OCI-LY1 (cell line): Measurements from ENCODE around the gene ABR.

Experiments
- EZH2 ChIP-seq: fragments of 200-600 bp; sonication (generic), shearing (Covaris generic); IDR thresholded peaks from 2 replicates; pipeline ENCODE4 v1.8.0; 2017; ENCODE audit warnings: borderline replicate concordance, mixed run types, mild to moderate bottlenecking, antibody characterized with exemption, low read length, moderate library complexity, mixed read lengths
- TF ChIP-seq, protein P1 (sequence below): fragments of 200-600 bp; sonication (generic), shearing (Covaris generic); IDR thresholded peaks from 2 replicates; pipeline ENCODE4 v1.5.1; 2017; ENCODE audit warnings: mild to moderate bottlenecking, antibody characterized with exemption, low read length, moderate library complexity, mixed read lengths

DNA sequence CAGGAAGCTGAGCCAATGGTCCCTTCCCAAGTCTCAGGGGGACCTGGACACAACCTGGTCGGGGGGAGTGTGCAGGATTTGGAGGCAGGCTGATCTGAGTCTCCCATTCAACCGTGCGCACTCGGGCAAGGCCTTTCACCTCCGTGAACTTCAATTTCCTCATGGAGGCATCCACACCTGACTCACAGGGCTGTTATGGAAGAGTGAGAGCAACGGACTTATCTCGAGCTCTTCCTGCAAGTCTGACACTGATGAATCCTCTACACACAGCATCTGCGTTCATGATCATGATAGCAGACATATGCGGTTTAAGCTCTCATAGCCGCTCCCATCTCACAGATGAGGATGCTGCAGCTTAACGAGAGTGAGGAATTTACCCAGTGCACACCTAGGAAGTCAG is 161.2 kb downstream of the ABR start:
- TF ChIP-seq, protein P1, sequence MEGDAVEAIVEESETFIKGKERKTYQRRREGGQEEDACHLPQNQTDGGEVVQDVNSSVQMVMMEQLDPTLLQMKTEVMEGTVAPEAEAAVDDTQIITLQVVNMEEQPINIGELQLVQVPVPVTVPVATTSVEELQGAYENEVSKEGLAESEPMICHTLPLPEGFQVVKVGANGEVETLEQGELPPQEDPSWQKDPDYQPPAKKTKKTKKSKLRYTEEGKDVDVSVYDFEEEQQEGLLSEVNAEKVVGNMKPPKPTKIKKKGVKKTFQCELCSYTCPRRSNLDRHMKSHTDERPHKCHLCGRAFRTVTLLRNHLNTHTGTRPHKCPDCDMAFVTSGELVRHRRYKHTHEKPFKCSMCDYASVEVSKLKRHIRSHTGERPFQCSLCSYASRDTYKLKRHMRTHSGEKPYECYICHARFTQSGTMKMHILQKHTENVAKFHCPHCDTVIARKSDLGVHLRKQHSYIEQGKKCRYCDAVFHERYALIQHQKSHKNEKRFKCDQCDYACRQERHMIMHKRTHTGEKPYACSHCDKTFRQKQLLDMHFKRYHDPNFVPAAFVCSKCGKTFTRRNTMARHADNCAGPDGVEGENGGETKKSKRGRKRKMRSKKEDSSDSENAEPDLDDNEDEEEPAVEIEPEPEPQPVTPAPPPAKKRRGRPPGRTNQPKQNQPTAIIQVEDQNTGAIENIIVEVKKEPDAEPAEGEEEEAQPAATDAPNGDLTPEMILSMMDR = no peak
- no peak for TF ChIP-seq EZH2
